Stimulated activated CD4-positive, alpha-beta T cell treated with anti-CD3 and anti-CD28 coated beads, TNF-alpha, amount 100 ng/mL, for 48 hours (primary cell): ENCODE results near the gene ZFAND6.
A peak's percentile ranks its signal among the peaks of the same experiment; 100 is the strongest.

Experiments used
- DNase-seq, 3 donors: peaks; one replicate each; pipeline ENCODE4 v3.0.0-alpha.2; 2020; ENCODE audit warnings: low read depth in 3 of 3

Gene ZFAND6

DNA sequence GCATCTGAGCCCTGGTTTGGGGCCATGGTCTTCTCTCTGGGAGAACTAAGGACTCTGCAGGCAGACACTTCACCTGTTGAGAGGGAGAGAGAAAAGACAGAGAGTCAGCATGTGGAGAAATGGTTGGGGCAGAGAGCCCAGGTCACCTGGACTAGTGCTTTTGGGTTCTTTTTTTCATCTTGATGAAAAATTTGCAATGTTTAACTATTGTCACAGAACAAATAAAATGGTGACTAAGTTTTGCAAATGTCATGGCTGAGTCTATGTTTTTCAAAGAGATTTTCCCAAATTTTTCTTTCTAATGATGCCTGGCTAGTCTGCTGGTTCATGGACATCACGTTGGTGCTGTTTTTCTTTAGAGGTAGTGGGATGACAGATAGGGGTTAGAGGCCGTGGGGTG lies 111.1 kb downstream of the ZFAND6 start:
- DNase-seq: no peak

DNA sequence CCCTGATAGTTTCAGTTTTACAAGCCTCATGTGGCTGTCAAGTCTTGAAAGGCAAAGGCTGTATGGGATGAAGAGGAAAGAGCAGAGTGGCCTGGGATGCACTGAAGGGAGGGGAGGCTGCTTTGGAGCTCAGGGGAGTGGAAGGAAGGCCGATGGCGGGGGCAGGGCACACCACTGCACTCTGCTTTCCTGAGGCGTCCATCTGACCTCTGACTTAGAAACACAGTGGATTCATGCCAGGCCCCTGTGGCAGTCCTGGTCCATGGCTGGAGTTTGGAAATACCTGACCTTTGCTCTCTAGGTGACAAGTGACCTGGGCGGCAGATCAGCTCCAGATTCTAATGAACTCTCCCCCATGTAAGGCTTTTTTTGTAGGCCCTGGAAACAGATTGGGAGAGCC lies 112.3 kb downstream of the ZFAND6 start:
- DNase-seq: no peak

DNA sequence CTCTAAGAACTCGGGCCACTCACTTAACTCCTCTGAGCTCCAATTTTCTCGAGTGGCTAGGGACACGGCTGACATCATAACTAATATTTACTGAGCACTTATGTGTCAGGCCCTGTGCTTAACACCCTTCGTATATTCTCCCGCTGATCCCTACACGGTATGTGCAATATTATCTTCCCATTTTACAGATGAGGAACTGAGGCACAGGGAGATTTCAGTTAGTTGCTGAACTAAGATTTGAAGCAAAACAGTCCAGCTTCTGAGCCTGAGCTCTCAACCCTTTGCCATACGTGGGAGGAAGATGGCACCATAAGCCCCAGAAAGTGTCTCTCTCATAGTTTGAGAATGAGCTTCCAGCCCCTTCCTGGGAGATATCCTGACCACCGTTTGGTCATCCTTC lies 112.9 kb downstream of the ZFAND6 start:
- DNase-seq: no peak

DNA sequence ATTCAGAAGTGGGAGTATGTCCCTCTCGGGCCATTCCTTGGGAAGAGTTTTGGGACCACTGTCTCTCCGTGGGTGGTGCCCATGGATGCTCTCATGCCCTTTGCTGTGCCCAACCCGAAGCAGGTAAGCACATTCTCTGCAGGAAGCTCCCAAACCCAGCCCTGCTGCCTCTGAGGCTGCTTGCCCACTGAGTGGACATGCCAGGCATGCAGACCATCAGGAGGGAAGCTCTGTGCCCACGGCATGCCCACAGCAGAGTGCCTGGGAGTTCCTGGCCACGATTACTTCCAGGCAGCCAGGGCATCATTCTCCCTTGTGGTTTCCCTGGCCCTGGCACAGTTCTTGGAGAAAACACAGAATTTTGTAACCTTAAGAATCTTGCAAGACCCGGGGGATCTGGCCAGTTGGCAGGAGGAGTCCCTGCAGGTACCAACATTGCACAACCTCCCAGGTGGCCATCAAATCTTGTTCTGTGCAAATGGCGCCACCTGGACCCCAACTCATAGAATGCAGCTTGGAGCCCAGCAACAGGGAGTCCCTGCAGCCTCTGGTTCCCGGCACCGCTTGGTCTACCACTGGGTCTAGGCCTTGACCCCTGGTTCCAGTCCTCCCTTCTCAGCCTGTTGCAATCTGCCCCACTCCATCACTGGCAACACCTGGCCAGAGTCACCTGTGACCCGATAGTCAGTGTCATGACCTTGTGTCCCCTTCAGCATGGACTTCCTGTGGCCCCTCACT lies 113.7 kb downstream of the ZFAND6 start:
- peak; percentile 26 to 42 (median 32) for DNase-seq

DNA sequence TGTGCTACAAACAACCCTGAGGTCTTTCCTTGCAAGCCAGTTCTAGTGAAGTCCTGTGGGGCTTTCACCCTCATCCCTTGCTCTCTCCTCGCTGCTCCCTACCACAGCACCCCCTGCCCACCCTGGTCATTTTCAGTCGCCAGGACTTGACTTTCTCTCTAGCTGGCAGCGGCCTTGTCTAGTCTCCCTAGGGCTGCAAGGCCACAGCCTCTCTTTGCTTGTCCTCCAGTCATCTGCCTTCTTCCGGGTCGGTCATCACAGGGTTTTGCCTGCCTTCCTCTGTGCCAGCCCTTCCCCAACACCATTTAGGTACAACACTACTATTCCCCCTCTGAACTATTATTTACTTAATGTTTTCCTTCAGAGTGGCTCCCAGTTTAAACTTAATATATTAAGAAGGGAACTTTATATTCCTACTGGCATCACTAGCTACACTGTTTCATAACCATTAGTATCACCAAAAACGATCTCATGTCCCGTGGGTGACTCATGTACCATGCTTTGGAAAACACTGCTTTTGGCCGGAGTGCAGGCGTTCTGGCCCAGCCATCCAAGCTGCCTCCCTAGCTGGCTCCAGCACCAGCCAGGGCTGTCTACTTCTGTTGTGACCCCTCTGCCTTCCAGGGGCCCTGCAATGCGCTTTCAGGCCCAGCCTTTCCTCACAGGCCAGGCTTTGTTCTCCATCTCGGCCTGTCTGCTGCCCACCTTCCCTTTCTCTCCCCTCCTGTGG lies 114.7 kb downstream of the ZFAND6 start:
- no peak for DNase-seq

DNA sequence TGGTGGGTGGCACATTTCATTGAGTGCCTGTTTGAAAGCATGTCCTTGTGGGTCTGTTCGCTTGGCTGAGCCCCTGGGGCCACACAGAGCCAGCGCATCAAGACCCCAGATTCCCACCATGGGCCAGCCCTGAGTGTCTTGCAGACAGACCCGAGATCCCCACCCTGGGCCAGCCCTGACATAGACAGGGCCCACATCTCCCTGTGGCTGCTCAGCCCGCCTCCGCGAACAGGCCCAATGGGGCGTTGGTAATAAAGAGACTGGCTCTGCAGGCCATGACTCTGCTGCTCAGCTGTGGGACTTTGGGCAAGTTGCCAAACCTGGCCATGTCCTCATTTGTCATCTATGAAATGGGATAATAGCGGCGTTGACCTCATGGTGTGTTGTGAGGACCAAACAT lies 116.0 kb downstream of the ZFAND6 start:
- no peak for DNase-seq

DNA sequence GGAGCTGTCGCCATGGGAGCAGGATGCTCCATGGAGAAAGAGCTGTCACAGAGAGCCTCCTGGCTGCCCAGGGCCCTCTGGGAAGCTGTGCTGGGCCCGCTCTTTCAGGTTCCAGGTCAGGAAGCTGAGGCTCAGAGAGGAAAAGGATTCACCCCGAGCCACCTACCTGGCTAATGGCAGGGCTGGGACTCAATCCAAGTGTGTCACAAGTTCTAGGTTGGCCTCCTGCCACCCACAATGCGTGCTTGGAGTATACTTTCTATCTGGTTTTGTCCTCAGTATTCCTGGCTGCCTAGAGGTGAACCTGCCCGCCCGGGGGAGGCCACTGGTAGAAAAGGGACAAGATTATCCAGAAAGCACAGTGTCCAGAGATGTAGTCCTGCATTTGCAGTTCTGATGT lies 117.0 kb downstream of the ZFAND6 start:
- DNase-seq: no peak

DNA sequence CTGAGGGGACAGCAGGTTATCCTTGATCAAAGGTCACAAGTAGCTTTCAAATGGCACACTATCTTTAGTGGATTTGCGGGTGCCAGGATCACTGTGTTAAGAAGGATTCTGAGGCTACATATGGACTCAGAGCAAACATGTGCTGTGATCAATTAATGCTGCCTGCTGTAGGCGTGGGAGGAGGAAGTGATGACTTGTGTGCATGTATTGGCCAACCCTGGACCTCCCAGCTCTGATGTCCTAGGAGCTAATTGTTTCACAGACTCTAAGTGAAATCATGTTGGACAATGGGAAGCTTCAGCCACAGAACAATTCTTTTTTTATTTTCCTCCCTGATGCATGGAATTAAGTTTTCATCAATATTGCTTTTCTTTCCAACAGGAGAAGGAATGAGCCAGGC lies 117.7 kb downstream of the ZFAND6 start:
- DNase-seq: no peak

DNA sequence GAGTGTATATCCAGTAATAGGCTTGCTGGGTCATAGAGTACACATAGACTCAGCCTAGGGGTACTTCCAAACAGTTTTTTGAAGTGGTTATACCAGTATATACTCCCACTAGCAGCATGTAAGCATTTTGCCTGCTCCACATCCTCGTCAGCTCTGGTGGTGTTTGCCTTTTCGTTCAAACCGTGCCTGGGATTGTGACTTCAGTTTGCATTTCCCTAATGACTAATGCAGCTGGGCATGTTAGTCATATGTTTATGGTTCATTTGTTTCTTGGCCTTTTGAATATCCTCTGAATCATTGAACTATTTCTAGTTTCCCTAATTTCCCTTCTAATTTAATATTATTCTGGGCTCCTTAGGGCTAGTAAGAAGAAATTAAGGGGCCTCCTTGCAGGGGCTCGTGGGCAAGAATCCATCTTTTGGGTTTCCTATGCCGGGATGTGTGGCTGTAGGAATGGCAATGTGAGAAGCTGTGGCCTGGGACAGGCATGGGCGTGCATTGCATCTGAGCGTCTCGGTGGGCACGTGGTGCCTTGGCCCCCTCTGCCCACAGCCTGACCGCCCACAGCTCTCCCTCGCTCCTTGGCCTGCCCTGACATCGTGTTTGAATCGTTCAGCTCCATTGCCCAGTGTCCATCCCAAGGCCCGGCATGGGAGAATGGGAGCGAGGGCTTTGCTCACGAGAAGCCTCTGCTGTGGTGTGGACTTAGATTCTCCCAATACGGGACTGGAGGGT lies 119.7 kb downstream of the ZFAND6 start:
- DNase-seq: no peak

DNA sequence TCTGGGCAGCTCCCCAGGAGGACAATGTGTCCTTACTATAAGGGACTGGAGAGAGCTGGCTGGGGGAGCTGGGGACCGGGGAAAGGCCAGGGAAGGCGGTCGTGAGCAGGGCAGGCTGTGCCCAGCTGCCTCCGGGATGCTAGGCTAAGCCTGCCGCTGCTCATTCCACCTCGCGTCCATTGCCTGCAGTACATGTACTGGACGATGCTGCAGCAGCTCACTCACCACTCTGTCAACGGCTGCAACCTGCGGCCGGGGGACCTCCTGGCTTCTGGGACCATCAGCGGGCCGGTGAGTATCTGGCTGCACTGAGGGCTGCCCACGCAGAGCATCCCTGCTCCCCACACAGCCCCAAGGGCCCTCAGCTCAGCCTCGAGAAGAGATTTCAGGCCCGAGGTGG lies 120.5 kb downstream of the ZFAND6 start:
- DNase-seq: no peak

DNA sequence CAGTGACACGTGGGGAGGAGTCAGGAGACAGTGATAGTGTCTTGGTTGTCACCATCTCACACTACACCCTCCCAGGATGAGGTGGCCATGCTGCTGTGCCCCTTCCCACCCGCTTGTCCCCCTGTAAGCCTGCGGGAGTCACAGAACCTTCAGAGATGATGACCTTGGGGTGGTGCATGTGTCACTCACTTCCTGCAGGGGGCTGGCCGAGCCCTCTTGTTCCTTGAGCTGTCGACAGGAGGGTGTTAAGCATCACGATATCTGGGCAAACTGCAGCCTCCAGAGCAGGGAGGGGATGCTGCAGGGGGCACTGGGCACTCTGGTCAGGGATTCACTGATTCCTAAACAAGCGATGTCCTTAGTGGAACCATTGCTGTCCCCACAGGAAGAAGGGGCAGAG lies 121.0 kb downstream of the ZFAND6 start:
- no peak for DNase-seq

DNA sequence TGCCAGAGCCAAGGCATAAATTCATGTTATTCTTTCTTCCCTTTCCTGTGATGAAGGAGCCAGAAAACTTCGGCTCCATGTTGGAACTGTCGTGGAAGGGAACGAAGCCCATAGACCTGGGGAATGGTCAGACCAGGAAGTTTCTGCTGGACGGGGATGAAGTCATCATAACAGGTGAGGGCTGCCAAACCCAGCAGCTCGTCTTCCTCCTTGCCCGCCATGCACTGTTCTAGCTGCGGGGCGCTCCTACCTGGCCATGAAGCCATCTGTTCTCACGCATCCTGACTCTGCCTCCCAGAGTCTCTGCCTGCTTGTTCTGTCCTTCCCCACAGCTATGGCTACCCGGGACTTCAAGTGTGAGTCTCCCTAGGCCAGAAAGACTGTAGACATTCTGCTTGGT lies 121.5 kb downstream of the ZFAND6 start:
- no peak for DNase-seq

DNA sequence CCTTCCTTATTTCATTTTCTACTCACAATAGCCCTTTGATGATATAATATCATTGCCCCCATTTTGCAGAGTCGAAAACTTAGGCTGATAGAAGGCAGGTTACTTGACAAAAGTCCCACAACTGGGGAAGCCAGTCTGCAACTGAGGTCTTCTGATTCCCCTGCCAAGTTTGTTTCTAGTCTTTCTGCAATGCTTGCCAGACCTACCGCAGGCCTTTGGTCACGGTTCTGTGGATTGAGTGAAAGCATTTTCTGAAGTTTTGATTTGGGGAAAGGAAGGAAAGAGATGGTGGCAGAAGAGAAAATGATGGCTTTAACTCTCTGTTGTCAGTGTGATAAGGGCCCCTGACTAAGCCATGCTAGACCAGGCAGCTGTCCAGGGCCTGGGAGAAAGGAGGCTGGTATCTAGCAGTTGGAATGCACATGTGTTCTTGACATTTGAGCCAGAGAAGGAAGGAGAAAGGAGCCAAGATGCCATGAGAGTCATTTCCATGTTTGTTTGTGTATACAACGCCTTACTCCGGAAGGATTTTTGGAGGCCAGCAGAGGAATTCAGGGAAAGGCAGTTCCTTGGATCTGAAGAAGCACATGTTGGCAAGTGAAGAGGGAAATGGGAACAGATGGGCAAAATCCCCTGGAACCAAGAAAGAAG lies 123.3 kb downstream of the ZFAND6 start:
- DNase-seq: no peak

DNA sequence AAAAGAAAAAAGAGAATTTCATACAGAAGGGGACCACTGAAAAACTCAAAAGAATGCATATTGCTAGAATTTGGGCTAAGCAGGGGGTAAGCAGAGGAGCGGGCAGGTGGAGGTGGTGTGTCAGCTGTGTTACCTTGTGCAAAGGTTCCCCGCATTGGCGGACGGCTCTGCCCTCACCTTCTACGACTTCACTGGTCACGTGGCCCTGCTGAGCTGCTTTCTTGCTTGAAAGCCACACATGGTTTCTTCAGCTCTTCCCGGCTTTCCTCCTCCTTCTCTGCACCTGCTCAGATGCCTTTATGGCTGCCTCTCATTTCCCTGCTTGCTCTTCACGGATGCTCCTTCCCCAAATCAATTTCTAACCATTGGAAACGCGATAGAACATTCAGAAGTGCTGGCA lies 123.8 kb downstream of the ZFAND6 start:
- no peak for DNase-seq

DNA sequence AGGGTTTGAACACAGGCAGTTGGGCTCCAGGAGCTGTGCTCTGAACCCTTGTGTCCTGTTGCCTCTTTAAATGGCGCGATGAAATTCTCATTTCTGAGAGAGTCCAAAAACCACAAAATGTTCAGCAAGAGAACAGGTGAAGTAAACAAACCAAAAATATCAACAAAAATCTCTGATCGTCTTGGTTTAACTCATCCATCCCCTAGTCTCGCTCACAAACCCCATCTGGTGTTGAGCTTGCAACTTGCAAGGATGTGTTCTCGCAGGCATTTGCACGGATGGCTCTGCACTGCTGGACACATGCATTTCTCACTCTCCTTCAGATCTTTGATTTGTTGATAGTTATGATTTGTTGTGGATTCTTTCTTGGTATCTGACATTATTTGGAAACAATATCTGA lies 124.4 kb downstream of the ZFAND6 start:
- DNase-seq: no peak

DNA sequence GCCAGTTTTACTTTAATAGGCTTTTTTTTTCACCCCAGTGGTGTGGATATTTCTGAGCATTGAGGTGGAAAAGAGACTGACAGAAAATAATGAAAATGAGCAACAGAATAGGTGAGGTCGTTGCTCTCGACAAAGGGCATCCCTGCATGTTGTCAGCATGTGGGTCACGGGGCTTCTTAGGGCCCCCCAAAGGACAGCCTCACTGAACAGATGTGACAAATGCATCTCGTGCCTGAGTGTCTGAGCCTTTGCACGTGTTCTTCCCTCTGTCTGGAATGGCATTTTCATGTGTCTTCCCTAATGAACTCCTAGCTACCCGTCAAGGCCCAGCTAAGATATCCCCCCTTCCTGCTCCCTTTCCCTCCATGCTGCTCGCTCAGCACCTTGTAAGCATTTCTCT lies 125.1 kb downstream of the ZFAND6 start:
- DNase-seq: no peak

DNA sequence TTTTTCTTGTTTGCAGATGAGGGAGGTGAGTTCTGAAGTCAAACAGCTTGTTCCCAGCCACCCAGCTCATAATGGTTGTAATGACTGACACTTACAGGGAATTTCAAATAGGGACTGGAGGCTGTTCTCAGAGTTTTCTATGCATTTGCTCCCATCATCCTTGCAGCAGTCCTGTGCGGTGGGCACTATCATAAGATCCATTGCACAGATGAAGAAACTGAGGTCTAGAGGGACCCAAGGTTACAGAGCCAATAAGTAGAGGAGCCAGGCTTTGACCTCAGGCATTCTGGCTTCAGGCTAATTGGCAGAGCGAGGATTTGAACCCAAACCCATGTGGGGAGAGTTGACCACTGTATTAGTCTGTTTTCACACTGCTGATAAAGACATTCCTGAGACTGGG lies 125.7 kb downstream of the ZFAND6 start:
- DNase-seq: no peak

DNA sequence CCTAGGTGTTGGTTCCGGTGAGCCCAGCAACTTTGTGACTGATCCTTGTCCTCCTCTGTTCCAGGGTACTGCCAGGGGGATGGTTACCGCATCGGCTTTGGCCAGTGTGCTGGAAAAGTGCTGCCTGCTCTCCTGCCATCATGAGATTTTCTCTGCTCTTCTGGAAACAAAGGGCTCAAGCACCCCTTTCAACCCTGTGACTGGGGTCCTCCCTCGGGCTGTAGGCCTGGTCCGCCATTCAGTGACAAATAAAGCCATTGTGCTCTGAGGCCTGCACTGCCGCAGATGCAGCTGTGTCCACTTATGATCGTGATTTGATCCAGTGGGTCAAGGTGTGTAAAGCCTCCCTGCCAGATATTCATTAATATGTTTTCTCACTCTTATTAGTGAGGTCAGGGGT lies 126.6 kb downstream of the ZFAND6 start:
- DNase-seq: no peak

DNA sequence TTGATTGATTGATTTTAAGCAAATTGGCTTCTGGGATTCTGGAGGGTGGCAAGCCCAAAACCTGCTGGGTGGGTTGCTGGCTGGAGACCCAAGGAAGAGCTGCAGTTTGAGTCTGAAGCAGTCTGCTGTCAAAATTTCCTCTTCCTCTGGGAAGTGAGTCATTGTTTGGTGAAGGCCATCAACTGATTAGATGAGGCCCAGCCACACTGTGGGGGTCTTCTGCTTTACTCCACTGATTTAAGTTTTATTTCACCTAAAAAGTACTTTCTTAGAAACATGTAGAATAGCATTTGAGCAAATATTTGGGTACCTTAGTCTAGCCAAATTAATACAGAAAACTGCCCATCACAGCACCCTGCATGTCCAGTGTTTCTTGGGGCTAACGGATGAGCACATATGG lies 127.1 kb downstream of the ZFAND6 start:
- no peak for DNase-seq
